GM12891 (cell line): Measurements from ENCODE around the gene DEPDC5.

Experiments used
- POLR2A ChIP-seq: IDR thresholded peaks from 2 replicates; pipeline ENCODE4 v1.6.1; 2011; ENCODE audit warnings: low read depth, low read length, control low read depth
- POLR2AphosphoS5 ChIP-seq: IDR thresholded peaks from 2 replicates; pipeline ENCODE4 v1.6.1; 2011; ENCODE audit warnings: low read depth, low read length, control low read depth
- POU2F2 ChIP-seq: IDR thresholded peaks from 2 replicates; pipeline ENCODE4 v1.6.1; 2011; ENCODE audit warnings: low read depth, mild to moderate bottlenecking, control low read depth, low read length, moderate library complexity
- SPI1 ChIP-seq: IDR thresholded peaks from 2 replicates; pipeline ENCODE4 v1.6.1; 2011; ENCODE audit warnings: low read depth, low read length, control low read depth
- TAF1 ChIP-seq: IDR thresholded peaks from 2 replicates; pipeline ENCODE4 v1.6.1; 2011; ENCODE audit warnings: low read depth, low read length, control low read depth

- TF ChIP-seq SPI1 (no peak), POLR2AphosphoS5 (no peak), POLR2A (no peak), TAF1 (no peak), POU2F2 (no peak)
Observed at GRCh38 chr22:31852691-31853421, 99.0 kb downstream of the DEPDC5 start.
